ENCODE data around the gene COLEC11.

DNA sequence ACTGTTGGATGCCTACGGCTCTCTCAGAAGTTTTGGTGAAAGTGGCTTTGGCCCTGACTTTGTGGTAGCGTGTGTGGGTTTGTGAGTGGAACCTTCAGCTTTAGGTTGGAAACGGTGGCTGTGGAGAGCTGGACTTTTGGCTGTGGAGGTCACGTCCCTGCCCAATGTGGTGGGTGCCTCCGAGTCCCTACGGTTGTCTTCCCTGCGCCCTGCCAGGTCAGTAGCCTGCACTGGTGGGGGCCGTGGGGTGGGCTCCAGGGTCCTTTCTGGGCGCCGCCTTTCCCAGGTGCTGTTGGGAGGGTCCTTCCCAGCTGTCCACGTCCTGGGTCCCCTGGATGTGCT lies 11.1 kb downstream of the COLEC11 start:
- TF ChIP-seq, protein P1, sequence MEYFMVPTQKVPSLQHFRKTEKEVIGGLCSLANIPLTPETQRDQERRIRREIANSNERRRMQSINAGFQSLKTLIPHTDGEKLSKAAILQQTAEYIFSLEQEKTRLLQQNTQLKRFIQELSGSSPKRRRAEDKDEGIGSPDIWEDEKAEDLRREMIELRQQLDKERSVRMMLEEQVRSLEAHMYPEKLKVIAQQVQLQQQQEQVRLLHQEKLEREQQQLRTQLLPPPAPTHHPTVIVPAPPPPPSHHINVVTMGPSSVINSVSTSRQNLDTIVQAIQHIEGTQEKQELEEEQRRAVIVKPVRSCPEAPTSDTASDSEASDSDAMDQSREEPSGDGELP (CRISPR knock-in tag; IDR thresholded peaks at IDR 0.05; ENCODE audit: borderline replicate concordance): no peak
- no peak for TF ChIP-seq ZKSCAN3 (CRISPR knock-in tag; IDR thresholded peaks at IDR 0.05)
- TF ChIP-seq CEBPB (tag; IDR thresholded peaks at IDR 0.05): no peak
- TF ChIP-seq, protein P2, sequence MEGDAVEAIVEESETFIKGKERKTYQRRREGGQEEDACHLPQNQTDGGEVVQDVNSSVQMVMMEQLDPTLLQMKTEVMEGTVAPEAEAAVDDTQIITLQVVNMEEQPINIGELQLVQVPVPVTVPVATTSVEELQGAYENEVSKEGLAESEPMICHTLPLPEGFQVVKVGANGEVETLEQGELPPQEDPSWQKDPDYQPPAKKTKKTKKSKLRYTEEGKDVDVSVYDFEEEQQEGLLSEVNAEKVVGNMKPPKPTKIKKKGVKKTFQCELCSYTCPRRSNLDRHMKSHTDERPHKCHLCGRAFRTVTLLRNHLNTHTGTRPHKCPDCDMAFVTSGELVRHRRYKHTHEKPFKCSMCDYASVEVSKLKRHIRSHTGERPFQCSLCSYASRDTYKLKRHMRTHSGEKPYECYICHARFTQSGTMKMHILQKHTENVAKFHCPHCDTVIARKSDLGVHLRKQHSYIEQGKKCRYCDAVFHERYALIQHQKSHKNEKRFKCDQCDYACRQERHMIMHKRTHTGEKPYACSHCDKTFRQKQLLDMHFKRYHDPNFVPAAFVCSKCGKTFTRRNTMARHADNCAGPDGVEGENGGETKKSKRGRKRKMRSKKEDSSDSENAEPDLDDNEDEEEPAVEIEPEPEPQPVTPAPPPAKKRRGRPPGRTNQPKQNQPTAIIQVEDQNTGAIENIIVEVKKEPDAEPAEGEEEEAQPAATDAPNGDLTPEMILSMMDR (IDR thresholded peaks at IDR 0.05 in 2 of 3, conservative IDR thresholded peaks at IDR 0.05 in 1 of 3; ENCODE audit: insufficient read depth in 2 of 3, low read depth in 1 of 3, low read length in 3 of 3): no peak
- TF ChIP-seq GABPA (tag; conservative IDR thresholded peaks at IDR 0.05; ENCODE audit: low read depth): no peak
- TF ChIP-seq DNMT1 (IDR thresholded peaks at IDR 0.05): no peak
- no peak for TF ChIP-seq CHD1 (IDR thresholded peaks at IDR 0.05; ENCODE audit: low read length)
- no peak for TF ChIP-seq ETV6 (IDR thresholded peaks at IDR 0.05; ENCODE audit: borderline replicate concordance in 1 of 2, low read depth in 2 of 2, low read length in 1 of 2)
- TF ChIP-seq ETV6 (CRISPR knock-in tag; IDR thresholded peaks at IDR 0.05; ENCODE audit: borderline replicate concordance): no peak
- TF ChIP-seq EHMT2 (IDR thresholded peaks at IDR 0.05): no peak
- TF ChIP-seq POLR2AphosphoS5 (IDR thresholded peaks at IDR 0.05; ENCODE audit: control insufficient read depth, insufficient read depth, low read depth, low read length): no peak
- no peak for TF ChIP-seq POLR2A (conservative IDR thresholded peaks at IDR 0.05)
- TF ChIP-seq ZNF121 (CRISPR knock-in tag; conservative IDR thresholded peaks at IDR 0.05): no peak
- TF ChIP-seq NFATC3 (IDR thresholded peaks at IDR 0.05): no peak
